ENCODE measurements around the gene SLC50A1.

DNA sequence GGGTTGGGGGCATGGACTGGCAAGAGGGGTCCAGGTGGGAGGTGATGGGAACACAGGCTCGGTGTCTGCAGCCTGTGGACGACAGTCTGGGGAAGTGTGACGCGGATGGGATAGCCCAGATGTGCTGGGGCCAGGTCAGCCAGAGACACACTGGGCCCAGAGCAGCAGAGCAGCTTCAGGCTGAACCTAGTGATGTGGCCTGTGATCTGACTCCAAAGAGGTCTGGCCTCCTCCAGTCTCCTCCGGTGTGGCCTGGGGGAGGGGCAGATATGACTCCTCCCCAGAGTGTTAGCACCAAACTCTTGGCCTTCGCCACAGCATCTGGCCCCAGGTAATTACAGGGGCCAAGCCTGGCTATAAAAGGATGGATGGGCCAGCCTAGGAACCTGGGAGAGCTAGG is 43.5 kb upstream of the SLC50A1 start:
- TF ChIP-seq CTCF (IDR thresholded peaks at IDR 0.05; ENCODE audit: low read length), result no peak
- no peak for TF ChIP-seq EZH2 (optimal IDR thresholded peaks at IDR 0.05; ENCODE audit: low read depth, low read length)

Data from MM.1S (cell line).